GM23338 (cell line): ENCODE data around the gene OTUD7B. TPM values are rescaled to one million over a fixed set of nuclear protein-coding genes. Genes with fewer than 3 reads are reported as not detected.

ENCODE experiments used
- ATAC-seq: fragments of 200-7000 bp; cut with Tn5 transposase; 3 replicates; pipeline ENCODE4 v1.9.1; 2020
- DNase-seq: peaks from one replicate; pipeline ENCODE4 v3.0.0-alpha.2; 2015; ENCODE audit warnings: low spot score
- H2AFZ ChIP-seq: fragments of 200-600 bp; sonication (generic); 2 replicates; pipeline ENCODE4 v1.8.0; 2016; ENCODE audit warnings: antibody characterized with exemption, mild to moderate bottlenecking, moderate library complexity
- H3F3A ChIP-seq: fragments of 200-600 bp; sonication (generic); replicated peaks from 2 replicates; pipeline ENCODE4 v1.8.0; 2017; ENCODE audit warnings: antibody characterized with exemption, mixed run types, low read depth
- H3K27ac ChIP-seq: fragments of 200-600 bp; sonication (generic); 2 replicates; pipeline ENCODE4 v1.6.1; 2016; ENCODE audit warnings: low read depth
- H3K27me3 ChIP-seq: fragments of 200-600 bp; sonication (generic); 2 replicates; pipeline ENCODE4 v1.8.0; 2016; ENCODE audit warnings: mild to moderate bottlenecking, mixed run types, moderate library complexity; ENCODE audit not compliant: insufficient read depth
- H3K36me3 ChIP-seq: fragments of 200-600 bp; sonication (generic); 2 replicates; pipeline ENCODE4 v1.8.0; 2016; ENCODE audit warnings: mild to moderate bottlenecking; ENCODE audit not compliant: insufficient read depth
- H3K4me1 ChIP-seq: fragments of 200-600 bp; sonication (generic); 2 replicates; pipeline ENCODE4 v1.8.0; 2016; ENCODE audit warnings: mild to moderate bottlenecking, moderate library complexity; ENCODE audit not compliant: insufficient read depth
- H3K4me2 ChIP-seq: fragments of 200-600 bp; sonication (generic); 2 replicates; pipeline ENCODE4 v1.7.1; 2017; ENCODE audit warnings: mixed run types
- H3K4me3 ChIP-seq: fragments of 200-600 bp; sonication (generic); 2 replicates; pipeline ENCODE4 v1.6.1; 2016; ENCODE audit warnings: mixed run types
- H3K79me2 ChIP-seq: fragments of 200-600 bp; sonication (generic); replicated peaks from 2 replicates; pipeline ENCODE4 v1.8.0; 2017; ENCODE audit warnings: mild to moderate bottlenecking; ENCODE audit not compliant: insufficient read depth
- H3K9me2 ChIP-seq: fragments of 200-600 bp; sonication (generic); 2 replicates; pipeline ENCODE4 v1.8.0; 2017; ENCODE audit not compliant: insufficient read depth
- H4K20me1 ChIP-seq: fragments of 200-600 bp; sonication (generic); replicated peaks from 2 replicates; pipeline ENCODE4 v1.8.0; 2017; ENCODE audit warnings: mild to moderate bottlenecking; ENCODE audit not compliant: insufficient read depth
- H3K27ac Mint-ChIP-seq: 2 replicates; pipeline ENCODE4 v1.8.0; 2020; ENCODE audit warnings: inconsistent platforms, mild to moderate bottlenecking, moderate library complexity, mixed read lengths
- H3K27me3 Mint-ChIP-seq: 3 replicates; pipeline ENCODE4 v1.8.0; 2022; ENCODE audit warnings: low read depth, mild to moderate bottlenecking, moderate library complexity, mixed read lengths, inconsistent platforms; ENCODE audit not compliant: insufficient read depth, poor library complexity
- H3K36me3 Mint-ChIP-seq: 3 replicates; pipeline ENCODE4 v1.8.0; 2021; ENCODE audit warnings: low read depth, mild to moderate bottlenecking, inconsistent platforms, moderate library complexity, mixed read lengths
- H3K4me1 Mint-ChIP-seq: 3 replicates; pipeline ENCODE4 v1.8.0; 2020; ENCODE audit warnings: mild to moderate bottlenecking, inconsistent platforms, mixed read lengths
- H3K4me3 Mint-ChIP-seq: 3 replicates; pipeline ENCODE4 v1.8.0; 2021; ENCODE audit warnings: moderate library complexity, mild to moderate bottlenecking, inconsistent platforms, mixed read lengths
- H3K9me3 Mint-ChIP-seq: 3 replicates; pipeline ENCODE4 v1.8.0; 2020; ENCODE audit warnings: moderate library complexity, mild to moderate bottlenecking, inconsistent platforms, mixed read lengths
- CREB1 ChIP-seq: fragments of 250-450 bp; sonication (Bioruptor Pico); IDR thresholded peaks from 2 replicates; pipeline ENCODE4 v1.5.0; 2020; ENCODE audit warnings: low read depth, mild to moderate bottlenecking, moderate library complexity
- ETS1 ChIP-seq: IDR thresholded peaks from 2 replicates; pipeline ENCODE4 v1.6.1; 2016; ENCODE audit warnings: antibody characterized with exemption
- EZH2 ChIP-seq: fragments of 200-600 bp; sonication (generic); IDR thresholded peaks from one replicate; pipeline ENCODE4 v1.8.0; 2017; ENCODE audit warnings: antibody characterized with exemption, mild to moderate bottlenecking, low read depth; ENCODE audit not compliant: unreplicated experiment
- EZH2phosphoT487 ChIP-seq: fragments of 200-600 bp; sonication (generic); IDR thresholded peaks from one replicate; pipeline ENCODE4 v1.8.1; 2018; ENCODE audit warnings: antibody characterized with exemption; ENCODE audit not compliant: unreplicated experiment
- JUNB ChIP-seq: IDR thresholded peaks from one replicate; pipeline ENCODE4 v1.6.1; 2016; ENCODE audit warnings: antibody characterized with exemption; ENCODE audit not compliant: unreplicated experiment
- NANOG ChIP-seq: IDR thresholded peaks from 2 replicates; pipeline ENCODE4 v1.6.1; 2016; ENCODE audit warnings: antibody characterized with exemption, borderline replicate concordance
- POLR2AphosphoS5 ChIP-seq: IDR thresholded peaks from 2 replicates; pipeline ENCODE4 v1.6.1; 2016; ENCODE audit warnings: antibody characterized with exemption, low read depth
- STAT1 ChIP-seq: IDR thresholded peaks from one replicate; pipeline ENCODE4 v1.6.1; 2016; ENCODE audit warnings: antibody characterized with exemption; ENCODE audit not compliant: unreplicated experiment
- ZNF114 ChIP-seq: fragments of 250-450 bp; sonication (Bioruptor Pico); IDR thresholded peaks from 2 replicates; pipeline ENCODE4 v1.5.0; 2020; ENCODE audit warnings: mild to moderate bottlenecking, moderate library complexity
- ZNF331 ChIP-seq: fragments of 250-450 bp; sonication (Bioruptor Pico); IDR thresholded peaks from 2 replicates; pipeline ENCODE4 v1.5.0; 2020; ENCODE audit warnings: low read depth, mild to moderate bottlenecking, moderate library complexity
- polyA plus RNA-seq: library from polyadenylated mRNA; unstranded; fragments of >200 nt; fragmentation: Nextera tagmentation; extraction: Ambion mirVana; gene quantifications from 2 replicates; pipeline ENCODE4 v1.2.1, GENCODE V29; 2016
- total RNA-seq: library from RNA; depleted of rRNA; stranded (reverse); fragments of >200 nt; shearing (Covaris generic); gene quantifications from 2 replicates; pipeline ENCODE4 v1.2.3, GENCODE V29; 2014
- TF ChIP-seq, protein P1 (sequence below): fragments of 250-450 bp; sonication (Bioruptor Pico); IDR thresholded peaks from 2 replicates; pipeline ENCODE4 v1.5.0; 2020; ENCODE audit warnings: mild to moderate bottlenecking, moderate library complexity

OTUD7B gene
- total and polyA plus RNA-seq, 2 experiments from 2014 or later, result 3.7 to 9.9 TPM

DNA sequence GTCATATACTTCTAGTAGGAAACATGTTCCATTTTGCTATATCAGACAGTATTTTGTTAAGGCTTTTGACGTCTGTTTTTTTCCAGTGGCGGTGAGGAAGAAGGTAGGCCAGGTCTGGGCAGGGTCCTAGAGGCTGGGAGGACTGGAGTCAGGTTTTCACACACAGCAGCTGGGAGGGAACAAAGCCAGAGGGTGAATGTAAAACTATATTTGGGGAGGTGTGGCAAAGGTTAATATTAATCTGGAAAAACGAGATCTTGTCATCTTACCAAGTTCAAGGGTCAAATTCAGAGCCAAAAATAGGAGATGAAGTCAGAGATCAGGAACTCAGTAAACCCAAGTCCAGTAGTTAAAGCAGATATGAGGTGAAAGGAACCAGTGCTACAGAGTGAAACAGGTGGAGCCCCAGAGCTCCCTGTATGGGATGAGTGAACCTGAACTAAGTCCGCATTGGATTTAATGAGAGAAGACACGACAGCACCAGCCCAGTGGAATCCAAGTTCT is 10.7 kb upstream of the OTUD7B start:
- Mint-ChIP-seq H3K9me3 (no peaks in the 10 kb centered on the region), H3K27me3 (peaks cover under 1% of the 10 kb centered on the region), H3K4me3 (no peak overlapping the region), H3K27ac (no peak overlapping the region), H3K4me1 (peaks cover 16% of the 10 kb centered on the region; the same call in 2 of the 3 replicates), H3K36me3 (no peaks in the 10 kb centered on the region)
- no peak for DNase-seq
- TF ChIP-seq NANOG (no peak), EZH2 (no peak), STAT1 (no peak), ZNF331 (CRISPR knock-in tag) (no peak), CREB1 (CRISPR knock-in tag) (no peak), EZH2phosphoT487 (no peak), ETS1 (no peak), JUNB (no peak)
- no peaks in the 10 kb centered on the region for H3K36me3 ChIP-seq
- no peak overlapping the region for H3K4me3 ChIP-seq
- no peaks in the 10 kb centered on the region for H3F3A ChIP-seq
- no peaks in the 10 kb centered on the region for H3K79me2 ChIP-seq
- H3K9me2 ChIP-seq, result no peaks in the 10 kb centered on the region
- no peaks in the 10 kb centered on the region for H4K20me1 ChIP-seq
- H2AFZ ChIP-seq, result no peak overlapping the region
- no peak; the same call in 2 of the 3 replicates for ATAC-seq
- no peak overlapping the region for H3K4me2 ChIP-seq
- no peaks in the 10 kb centered on the region for H3K27me3 ChIP-seq
- H3K27ac ChIP-seq, result no peak overlapping the region
- H3K4me1 ChIP-seq, result 0 out of 2 replicates have a peak, but pooled peaks cover 5% of the 10 kb centered on the region

DNA sequence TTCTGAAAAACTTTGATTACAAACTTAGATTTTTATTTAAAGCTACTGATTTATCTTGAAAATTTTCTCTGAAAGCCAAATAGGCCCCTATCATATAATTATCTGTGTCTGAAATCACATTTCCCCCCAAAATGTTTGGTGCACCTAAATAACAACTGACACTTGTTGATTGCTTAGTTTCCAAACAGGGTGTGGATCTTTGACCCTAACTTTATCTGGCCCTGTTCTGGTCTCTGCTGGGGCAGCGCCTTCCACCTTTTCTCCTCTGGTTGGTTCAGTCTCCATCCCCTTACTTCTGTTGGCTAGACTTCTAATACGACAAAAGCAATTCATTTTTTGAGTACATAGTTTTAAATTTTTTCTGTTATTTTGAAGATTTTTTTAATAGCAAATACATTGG is 10.2 kb upstream of the OTUD7B start:
- no peak overlapping the region for H3K4me3 Mint-ChIP-seq
- DNase-seq (no peak), ATAC-seq (no peak)
- H3K4me2 ChIP-seq, result no peak overlapping the region
- no peaks in the 10 kb centered on the region for H3F3A ChIP-seq
- no peaks in the 10 kb centered on the region for H3K9me3 Mint-ChIP-seq
- peaks cover 4% of the 10 kb centered on the region for H3K27me3 Mint-ChIP-seq
- H2AFZ ChIP-seq, result no peak overlapping the region
- peaks cover 19% of the 10 kb centered on the region; the same call in 2 of the 3 replicates for H3K4me1 Mint-ChIP-seq
- no peak overlapping the region for H3K27ac Mint-ChIP-seq
- no peaks in the 10 kb centered on the region for H4K20me1 ChIP-seq
- no peaks in the 10 kb centered on the region for H3K9me2 ChIP-seq
- H3K36me3 ChIP-seq, result no peaks in the 10 kb centered on the region
- no peak overlapping the region for H3K27ac ChIP-seq
- H3K27me3 ChIP-seq, result no peaks in the 10 kb centered on the region
- no peak overlapping the region for H3K4me3 ChIP-seq
- no peaks in the 10 kb centered on the region for H3K36me3 Mint-ChIP-seq
- 0 out of 2 replicates have a peak, but pooled peaks cover 5% of the 10 kb centered on the region for H3K4me1 ChIP-seq
- H3K79me2 ChIP-seq, result no peaks in the 10 kb centered on the region
- TF ChIP-seq JUNB (no peak), EZH2phosphoT487 (no peak), POLR2AphosphoS5 (no peak), STAT1 (no peak), NANOG (no peak), EZH2 (no peak), ZNF114 (CRISPR knock-in tag) (no peak), ETS1 (no peak), ZNF331 (CRISPR knock-in tag) (no peak)
- TF ChIP-seq, protein P1, sequence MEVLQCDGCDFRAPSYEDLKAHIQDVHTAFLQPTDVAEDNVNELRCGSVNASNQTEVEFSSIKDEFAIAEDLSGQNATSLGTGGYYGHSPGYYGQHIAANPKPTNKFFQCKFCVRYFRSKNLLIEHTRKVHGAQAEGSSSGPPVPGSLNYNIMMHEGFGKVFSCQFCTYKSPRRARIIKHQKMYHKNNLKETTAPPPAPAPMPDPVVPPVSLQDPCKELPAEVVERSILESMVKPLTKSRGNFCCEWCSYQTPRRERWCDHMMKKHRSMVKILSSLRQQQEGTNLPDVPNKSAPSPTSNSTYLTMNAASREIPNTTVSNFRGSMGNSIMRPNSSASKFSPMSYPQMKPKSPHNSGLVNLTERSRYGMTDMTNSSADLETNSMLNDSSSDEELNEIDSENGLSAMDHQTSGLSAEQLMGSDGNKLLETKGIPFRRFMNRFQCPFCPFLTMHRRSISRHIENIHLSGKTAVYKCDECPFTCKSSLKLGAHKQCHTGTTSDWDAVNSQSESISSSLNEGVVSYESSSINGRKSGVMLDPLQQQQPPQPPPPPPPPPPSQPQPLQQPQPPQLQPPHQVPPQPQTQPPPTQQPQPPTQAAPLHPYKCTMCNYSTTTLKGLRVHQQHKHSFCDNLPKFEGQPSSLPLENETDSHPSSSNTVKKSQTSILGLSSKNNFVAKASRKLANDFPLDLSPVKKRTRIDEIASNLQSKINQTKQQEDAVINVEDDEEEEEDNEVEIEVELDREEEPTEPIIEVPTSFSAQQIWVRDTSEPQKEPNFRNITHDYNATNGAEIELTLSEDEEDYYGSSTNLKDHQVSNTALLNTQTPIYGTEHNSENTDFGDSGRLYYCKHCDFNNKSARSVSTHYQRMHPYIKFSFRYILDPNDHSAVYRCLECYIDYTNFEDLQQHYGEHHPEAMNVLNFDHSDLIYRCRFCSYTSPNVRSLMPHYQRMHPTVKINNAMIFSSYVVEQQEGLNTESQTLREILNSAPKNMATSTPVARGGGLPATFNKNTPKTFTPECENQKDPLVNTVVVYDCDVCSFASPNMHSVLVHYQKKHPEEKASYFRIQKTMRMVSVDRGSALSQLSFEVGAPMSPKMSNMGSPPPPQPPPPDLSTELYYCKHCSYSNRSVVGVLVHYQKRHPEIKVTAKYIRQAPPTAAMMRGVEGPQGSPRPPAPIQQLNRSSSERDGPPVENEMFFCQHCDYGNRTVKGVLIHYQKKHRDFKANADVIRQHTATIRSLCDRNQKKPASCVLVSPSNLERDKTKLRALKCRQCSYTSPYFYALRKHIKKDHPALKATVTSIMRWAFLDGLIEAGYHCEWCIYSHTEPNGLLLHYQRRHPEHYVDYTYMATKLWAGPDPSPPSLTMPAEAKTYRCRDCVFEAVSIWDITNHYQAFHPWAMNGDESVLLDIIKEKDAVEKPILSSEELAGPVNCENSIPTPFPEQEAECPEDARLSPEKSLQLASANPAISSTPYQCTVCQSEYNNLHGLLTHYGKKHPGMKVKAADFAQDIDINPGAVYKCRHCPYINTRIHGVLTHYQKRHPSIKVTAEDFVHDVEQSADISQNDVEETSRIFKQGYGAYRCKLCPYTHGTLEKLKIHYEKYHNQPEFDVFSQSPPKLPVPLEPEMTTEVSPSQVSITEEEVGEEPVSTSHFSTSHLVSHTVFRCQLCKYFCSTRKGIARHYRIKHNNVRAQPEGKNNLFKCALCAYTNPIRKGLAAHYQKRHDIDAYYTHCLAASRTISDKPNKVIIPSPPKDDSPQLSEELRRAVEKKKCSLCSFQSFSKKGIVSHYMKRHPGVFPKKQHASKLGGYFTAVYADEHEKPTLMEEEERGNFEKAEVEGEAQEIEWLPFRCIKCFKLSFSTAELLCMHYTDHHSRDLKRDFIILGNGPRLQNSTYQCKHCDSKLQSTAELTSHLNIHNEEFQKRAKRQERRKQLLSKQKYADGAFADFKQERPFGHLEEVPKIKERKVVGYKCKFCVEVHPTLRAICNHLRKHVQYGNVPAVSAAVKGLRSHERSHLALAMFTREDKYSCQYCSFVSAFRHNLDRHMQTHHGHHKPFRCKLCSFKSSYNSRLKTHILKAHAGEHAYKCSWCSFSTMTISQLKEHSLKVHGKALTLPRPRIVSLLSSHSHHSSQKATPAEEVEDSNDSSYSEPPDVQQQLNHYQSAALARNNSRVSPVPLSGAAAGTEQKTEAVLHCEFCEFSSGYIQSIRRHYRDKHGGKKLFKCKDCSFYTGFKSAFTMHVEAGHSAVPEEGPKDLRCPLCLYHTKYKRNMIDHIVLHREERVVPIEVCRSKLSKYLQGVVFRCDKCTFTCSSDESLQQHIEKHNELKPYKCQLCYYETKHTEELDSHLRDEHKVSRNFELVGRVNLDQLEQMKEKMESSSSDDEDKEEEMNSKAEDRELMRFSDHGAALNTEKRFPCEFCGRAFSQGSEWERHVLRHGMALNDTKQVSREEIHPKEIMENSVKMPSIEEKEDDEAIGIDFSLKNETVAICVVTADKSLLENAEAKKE (CRISPR knock-in tag), result no peak
